T-helper 2 cell treated with Interferon-gamma antibody and Interleukin-4, amounts not matched to agents 5 μg/mL and 100 μg/mL, for 36 hours (primary cell): ENCODE measurements around the gene NAMPT.

ENCODE experiments used
- DNase-seq: peaks from one replicate; pipeline ENCODE4 v3.0.0; 2021; ENCODE audit warnings: low spot score
- H3K27ac Mint-ChIP-seq: one replicate; pipeline ENCODE4 v1.8.0; 2021; ENCODE audit warnings: mild to moderate bottlenecking, mixed read lengths
- H3K27me3 Mint-ChIP-seq: one replicate; pipeline ENCODE4 v1.8.0; 2021; ENCODE audit warnings: low read depth, mixed read lengths
- H3K36me3 Mint-ChIP-seq: one replicate; pipeline ENCODE4 v1.8.0; 2021; ENCODE audit warnings: low read depth, mixed read lengths
- H3K4me1 Mint-ChIP-seq: one replicate; pipeline ENCODE4 v1.8.0; 2021; ENCODE audit warnings: low read depth, mixed read lengths
- H3K4me3 Mint-ChIP-seq: one replicate; pipeline ENCODE4 v1.8.0; 2022; ENCODE audit warnings: mild to moderate bottlenecking, moderate library complexity, mixed read lengths
- H3K9me3 Mint-ChIP-seq: one replicate; pipeline ENCODE4 v1.8.0; 2021; ENCODE audit warnings: mixed read lengths

The NAMPT gene

DNA sequence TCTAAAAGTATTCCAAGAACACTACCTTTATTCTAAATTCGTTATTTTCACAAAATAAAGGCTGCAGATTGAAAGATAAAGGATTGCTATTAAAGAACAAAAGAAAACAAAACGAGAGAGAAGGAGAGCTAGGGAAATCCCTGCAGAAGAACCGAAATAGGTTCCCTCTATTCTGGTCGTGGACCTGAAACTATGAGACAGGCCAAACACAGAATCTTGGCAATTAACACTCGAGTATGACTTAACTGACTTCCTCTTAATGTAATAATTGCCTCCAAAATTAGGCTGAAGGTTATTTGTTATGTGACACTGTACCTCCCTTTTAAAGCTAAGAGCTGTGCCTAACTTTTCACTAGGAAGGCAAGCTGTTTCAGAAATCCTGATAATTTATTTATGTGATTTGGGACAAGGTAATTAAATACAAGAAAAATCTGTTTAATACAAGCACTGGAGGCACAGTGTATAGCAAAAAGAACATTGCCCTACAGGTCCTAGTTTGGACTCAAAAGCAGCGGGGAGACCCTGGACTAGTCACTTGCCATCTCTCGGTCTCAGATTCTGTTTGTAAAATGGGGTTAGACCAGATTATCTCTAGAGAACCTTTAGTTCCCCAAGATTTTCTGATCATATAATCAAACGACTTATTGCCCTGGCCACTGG lies 11.6 kb downstream of the NAMPT start:
- Mint-ChIP-seq H3K27me3 (no peaks in the 10 kb centered on the region), H3K27ac (no peak overlapping the region), H3K36me3 (peaks cover 62% of the 10 kb centered on the region), H3K4me3 (no peak overlapping the region), H3K4me1 (peaks cover 8% of the 10 kb centered on the region), H3K9me3 (no peaks in the 10 kb centered on the region)
- DNase-seq, result no peak

DNA sequence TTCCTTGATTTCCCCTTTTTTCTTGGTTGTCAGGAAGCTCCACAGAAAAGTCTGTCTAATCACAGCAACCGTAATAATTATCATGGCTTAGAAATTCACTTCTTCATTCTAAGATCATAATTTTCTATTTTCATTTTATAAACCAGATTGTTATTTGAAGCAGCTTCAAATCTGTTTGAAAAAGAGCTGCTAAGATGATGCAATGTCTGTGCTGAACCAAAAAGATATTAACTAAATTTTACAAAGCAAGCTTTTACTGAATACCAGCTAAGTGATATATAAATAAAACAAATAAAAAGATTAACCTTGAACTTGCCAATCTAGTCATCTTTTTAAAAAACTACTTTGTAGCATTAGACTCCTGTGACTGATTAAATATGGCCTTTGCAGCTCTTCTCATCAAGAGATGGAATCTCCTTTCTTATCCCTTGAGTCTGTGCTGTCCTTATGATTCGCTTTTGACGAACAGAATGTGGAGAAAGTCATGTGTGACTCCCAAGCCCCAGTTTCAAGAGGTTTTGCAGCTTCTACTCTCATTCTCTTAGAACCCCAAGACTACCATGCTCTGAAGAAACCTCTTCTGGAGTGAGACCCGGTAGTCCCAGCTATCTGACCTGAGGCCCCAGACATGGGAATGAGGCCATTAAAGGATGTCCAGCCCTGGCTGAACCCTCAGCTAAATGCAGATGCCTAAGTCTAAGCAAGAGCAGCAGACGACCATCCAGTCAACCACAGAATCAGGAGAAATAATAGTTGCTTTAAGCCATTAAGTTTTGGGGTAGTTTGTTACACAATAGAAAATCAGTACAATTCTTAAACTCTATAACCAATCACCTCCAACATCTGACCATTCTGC lies 14.4 kb downstream of the NAMPT start:
- Mint-ChIP-seq H3K27me3 (no peaks in the 10 kb centered on the region), H3K27ac (no peak overlapping the region), H3K36me3 (peaks cover 58% of the 10 kb centered on the region)

DNA sequence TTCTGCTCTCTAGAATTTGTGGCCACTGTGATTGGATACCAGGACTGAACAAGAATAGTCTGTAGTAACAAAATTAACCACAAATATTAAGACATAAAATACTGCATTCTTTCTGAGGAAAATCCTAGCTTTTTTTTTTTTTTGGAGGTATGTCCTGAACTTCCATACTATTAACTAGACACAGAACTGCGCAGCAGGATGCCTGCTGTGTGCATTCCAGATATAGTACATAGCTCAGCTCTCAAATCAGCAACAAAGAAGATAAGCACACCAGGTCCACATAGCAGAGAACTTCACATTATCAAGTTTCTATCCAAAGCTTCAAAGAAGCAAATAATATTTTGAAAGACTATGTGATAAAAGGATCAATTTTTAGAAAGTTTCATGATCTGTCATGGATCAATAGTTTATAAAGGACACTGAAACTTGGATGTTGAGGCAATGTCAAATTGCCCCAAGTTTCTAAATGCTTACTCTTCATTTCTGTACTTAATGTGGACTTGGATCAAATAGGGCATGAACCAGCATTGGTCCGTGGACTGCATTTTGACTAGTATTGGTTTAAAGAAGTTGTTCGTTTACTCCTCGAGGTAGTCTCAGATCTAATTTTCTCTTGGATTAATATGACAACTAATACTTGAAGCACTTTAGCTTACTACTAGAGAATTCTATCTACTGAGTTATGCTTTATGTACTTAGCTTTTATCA lies 15.4 kb downstream of the NAMPT start:
- H3K9me3 Mint-ChIP-seq, result no peaks in the 10 kb centered on the region
- no peak for DNase-seq
- H3K4me1 Mint-ChIP-seq, result peaks cover 1% of the 10 kb centered on the region
- H3K27ac Mint-ChIP-seq, result no peak overlapping the region
- peaks cover 61% of the 10 kb centered on the region for H3K36me3 Mint-ChIP-seq
- H3K27me3 Mint-ChIP-seq, result no peaks in the 10 kb centered on the region
- H3K4me3 Mint-ChIP-seq, result no peak overlapping the region

More for the DNA sequence above, 14.4 kb downstream of the NAMPT start:
- no peaks in the 10 kb centered on the region for H3K9me3 Mint-ChIP-seq
- no peak overlapping the region for H3K4me3 Mint-ChIP-seq
- H3K4me1 Mint-ChIP-seq, result no peaks in the 10 kb centered on the region
- no peak for DNase-seq

DNA sequence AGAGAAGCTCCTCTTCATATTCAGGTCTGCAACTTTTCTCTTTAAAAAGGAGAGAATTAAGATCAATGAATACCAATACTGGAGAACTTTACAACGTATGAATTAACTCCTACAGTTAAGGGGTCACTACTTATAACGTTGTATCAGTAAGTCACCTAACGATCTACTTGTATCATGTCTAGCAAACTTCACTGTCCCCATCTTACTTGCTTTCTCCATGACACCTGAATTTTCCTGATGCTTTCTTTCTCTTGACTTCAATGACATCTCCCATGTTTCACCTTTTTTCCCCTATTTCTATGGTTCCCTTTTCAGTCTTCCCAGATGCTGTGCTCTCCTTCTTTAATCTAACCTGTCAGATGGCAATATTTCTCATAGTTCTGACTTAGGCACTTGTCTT lies 19.6 kb downstream of the NAMPT start:
- DNase-seq, result no peak
- Mint-ChIP-seq H3K9me3 (no peaks in the 10 kb centered on the region), H3K36me3 (peaks cover 64% of the 10 kb centered on the region), H3K27me3 (no peaks in the 10 kb centered on the region), H3K4me3 (no peak overlapping the region), H3K27ac (no peak overlapping the region), H3K4me1 (peaks cover 14% of the 10 kb centered on the region)

DNA sequence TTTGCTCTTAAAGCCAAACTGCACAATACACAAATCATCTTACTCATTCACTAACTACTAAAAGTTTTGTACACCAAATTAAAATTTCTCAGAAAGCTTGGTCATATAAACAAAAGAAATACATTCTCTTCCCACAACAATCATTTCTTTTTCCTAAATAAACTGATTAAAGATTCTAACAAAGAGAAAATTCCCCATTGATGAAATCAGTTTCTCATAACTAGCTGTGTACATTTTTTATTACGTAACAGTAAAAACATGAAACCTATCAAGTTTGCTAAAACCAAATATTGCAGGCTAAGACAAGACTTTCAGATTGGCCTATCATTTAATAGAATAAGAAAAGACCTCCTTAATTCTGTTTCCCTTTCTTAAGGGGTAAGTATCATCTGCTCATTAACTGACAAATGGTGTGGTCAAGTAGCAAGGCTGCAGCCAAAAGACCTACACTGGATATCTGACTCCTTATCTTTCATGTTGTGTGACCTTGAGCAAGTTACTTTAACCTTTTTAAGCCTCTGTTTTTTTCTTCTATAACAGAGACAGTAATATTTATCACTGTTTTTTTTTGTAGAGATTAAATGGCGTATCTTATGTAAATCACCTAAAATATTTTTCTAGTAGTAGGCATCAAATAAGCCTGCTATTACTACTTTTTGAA lies 22.4 kb downstream of the NAMPT start:
- H3K36me3 Mint-ChIP-seq, result peaks cover 69% of the 10 kb centered on the region

GRCh38 chr7:106260136-106260561 lies 24.6 kb downstream of the NAMPT start:
- no peaks in the 10 kb centered on the region for H3K27me3 Mint-ChIP-seq
- H3K27ac Mint-ChIP-seq, result peak overlapping the region; percentile 61
- peaks cover 40% of the 10 kb centered on the region for H3K4me1 Mint-ChIP-seq
- H3K36me3 Mint-ChIP-seq, result peaks cover 67% of the 10 kb centered on the region
- no peaks in the 10 kb centered on the region for H3K9me3 Mint-ChIP-seq
- DNase-seq, result no peak
- peak overlapping the region; percentile 41 for H3K4me3 Mint-ChIP-seq

More for the DNA sequence above, 22.4 kb downstream of the NAMPT start:
- no peak for DNase-seq
- Mint-ChIP-seq H3K4me3 (no peak overlapping the region), H3K27me3 (no peaks in the 10 kb centered on the region), H3K9me3 (no peaks in the 10 kb centered on the region), H3K4me1 (peaks cover 30% of the 10 kb centered on the region), H3K27ac (no peak overlapping the region)

GRCh38 chr7:106258789-106259188 lies 26.0 kb downstream of the NAMPT start:
- Mint-ChIP-seq H3K9me3 (no peaks in the 10 kb centered on the region), H3K27me3 (no peaks in the 10 kb centered on the region), H3K4me3 (peak overlapping the region; percentile 35), H3K36me3 (peaks cover 68% of the 10 kb centered on the region), H3K4me1 (peaks cover 51% of the 10 kb centered on the region), H3K27ac (peak overlapping the region; percentile 74)
- no peak for DNase-seq

DNA sequence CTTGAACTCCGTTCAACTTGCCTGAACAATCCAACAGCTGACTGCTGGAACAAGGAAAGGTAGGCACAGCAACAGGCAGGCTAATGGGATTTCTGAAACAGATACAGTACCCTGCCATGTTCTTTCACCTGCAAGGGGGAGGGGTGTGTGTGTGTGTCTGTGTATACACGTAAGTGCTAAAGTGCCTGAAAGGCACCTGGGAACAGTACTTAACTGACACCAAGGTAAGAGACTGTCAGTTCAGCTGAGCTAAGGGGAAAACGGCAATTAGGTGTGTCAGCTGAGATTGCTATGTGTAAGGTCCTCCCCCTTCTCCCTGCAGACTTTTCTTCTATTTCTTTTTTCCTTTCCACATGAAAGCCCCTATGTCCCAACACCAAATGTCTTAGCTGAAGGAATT lies 27.0 kb downstream of the NAMPT start:
- Mint-ChIP-seq H3K27ac (no peak overlapping the region), H3K9me3 (no peaks in the 10 kb centered on the region), H3K4me3 (no peak overlapping the region), H3K4me1 (peaks cover 53% of the 10 kb centered on the region), H3K36me3 (peaks cover 67% of the 10 kb centered on the region), H3K27me3 (no peaks in the 10 kb centered on the region)
- DNase-seq, result no peak

DNA sequence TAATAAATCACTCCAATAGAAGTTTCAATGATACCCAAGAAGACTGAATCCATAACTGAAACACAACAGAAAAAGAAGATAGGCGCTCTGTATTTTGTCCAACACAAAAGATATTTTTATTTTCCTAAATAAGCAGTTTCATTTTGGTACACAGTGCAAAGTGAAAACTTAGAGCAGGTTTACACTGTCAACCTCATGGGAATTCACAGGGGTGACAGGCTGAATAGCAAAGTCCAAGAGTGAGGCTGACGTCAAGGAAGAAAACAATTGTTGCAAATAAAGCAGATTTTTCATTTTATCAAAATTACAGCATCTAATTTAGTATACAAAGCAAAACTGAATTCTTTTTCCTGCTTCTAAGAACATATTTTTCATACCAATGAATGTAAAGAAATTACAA lies 28.6 kb downstream of the NAMPT start:
- DNase-seq, result no peak
- Mint-ChIP-seq H3K36me3 (peaks cover 69% of the 10 kb centered on the region), H3K4me1 (peaks cover 46% of the 10 kb centered on the region), H3K9me3 (no peaks in the 10 kb centered on the region), H3K27ac (no peak overlapping the region), H3K4me3 (no peak overlapping the region), H3K27me3 (no peaks in the 10 kb centered on the region)

GRCh38 chr7:106255246-106255645 lies 29.5 kb downstream of the NAMPT start:
- Mint-ChIP-seq H3K36me3 (peaks cover 66% of the 10 kb centered on the region), H3K27me3 (no peaks in the 10 kb centered on the region), H3K4me1 (peaks cover 41% of the 10 kb centered on the region), H3K27ac (no peak overlapping the region), H3K9me3 (no peaks in the 10 kb centered on the region), H3K4me3 (no peak overlapping the region)
- no peak for DNase-seq

- H3K36me3 Mint-ChIP-seq, result peaks cover 64% of the 10 kb centered on the region
- DNase-seq, result no peak
Measured at GRCh38 chr7:106254525-106255116, 30.2 kb downstream of the NAMPT start.

DNA sequence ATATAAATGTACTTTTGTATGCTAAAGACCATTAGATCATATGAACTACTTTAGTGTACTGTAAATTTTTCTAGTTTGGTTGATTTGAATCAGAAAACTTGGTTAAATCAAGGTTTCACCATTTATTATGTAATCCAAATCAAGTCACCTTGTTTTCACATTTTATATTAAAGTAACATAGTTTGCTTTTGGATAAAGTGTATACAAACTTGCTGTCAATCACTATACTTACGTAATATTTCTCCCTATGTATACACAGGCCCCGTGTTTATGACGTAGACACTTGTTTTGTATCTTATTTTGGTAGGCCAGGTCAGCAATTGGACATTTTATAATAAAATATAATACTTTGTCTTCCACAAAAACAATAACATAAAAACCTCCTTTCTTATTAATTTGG lies 32.2 kb downstream of the NAMPT start:
- Mint-ChIP-seq H3K4me1 (peaks cover 24% of the 10 kb centered on the region), H3K27me3 (no peaks in the 10 kb centered on the region), H3K27ac (no peak overlapping the region), H3K36me3 (peaks cover 65% of the 10 kb centered on the region), H3K9me3 (peaks cover under 1% of the 10 kb centered on the region), H3K4me3 (no peak overlapping the region)
- no peak for DNase-seq

More at GRCh38 chr7:106254525-106255116, 30.2 kb downstream of the NAMPT start:
- Mint-ChIP-seq H3K4me3 (no peak overlapping the region), H3K9me3 (no peaks in the 10 kb centered on the region), H3K27me3 (no peaks in the 10 kb centered on the region), H3K4me1 (peaks cover 36% of the 10 kb centered on the region), H3K27ac (no peak overlapping the region)

DNA sequence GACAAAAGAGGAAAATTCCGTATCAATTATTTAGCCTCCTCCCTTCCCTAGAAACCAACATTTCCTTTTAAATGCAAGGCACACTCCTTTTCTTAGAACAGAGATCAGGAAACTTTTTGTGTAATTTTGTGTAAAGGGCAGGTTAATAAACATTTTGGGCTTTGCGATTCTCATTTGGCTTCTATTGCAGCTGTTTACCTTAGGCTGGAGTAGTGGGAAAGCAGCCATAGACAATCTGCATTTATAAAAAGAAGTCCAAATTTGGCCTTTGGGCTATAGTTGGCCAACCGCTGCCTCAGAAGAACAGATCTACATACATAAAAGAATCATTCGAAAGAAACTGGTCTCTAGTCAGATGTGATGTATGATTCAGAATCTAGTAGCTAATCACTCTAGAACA lies 35.3 kb downstream of the NAMPT start:
- H3K27ac Mint-ChIP-seq, result no peak overlapping the region
- peaks cover 7% of the 10 kb centered on the region for H3K4me1 Mint-ChIP-seq

More for the DNA sequence above, 35.3 kb downstream of the NAMPT start:
- peaks cover 55% of the 10 kb centered on the region for H3K36me3 Mint-ChIP-seq
- no peaks in the 10 kb centered on the region for H3K27me3 Mint-ChIP-seq
- no peak for DNase-seq
- peaks cover 8% of the 10 kb centered on the region for H3K9me3 Mint-ChIP-seq
- H3K4me3 Mint-ChIP-seq, result no peak overlapping the region
